ENCODE results near the gene TOR1AIP2.

Gene TOR1AIP2

DNA sequence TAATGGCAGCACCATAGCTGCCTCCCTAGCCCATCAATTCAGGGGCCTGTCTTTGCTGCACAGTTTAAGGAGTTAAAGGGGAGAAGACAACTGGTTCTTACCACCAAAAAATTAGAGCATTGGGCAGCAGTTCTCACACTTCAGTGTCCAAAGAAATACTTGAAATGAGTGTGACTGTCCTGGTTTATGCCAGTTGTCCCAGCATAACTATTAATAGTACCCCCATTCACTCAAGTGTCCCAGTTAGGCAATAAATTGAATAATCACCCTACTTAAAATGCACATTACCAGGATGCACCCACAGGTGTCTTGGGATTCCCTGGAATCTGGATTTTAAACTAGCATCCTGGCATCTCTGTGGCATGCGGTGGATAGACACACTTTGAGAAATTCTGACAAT is 83.5 kb downstream of the TOR1AIP2 start:
- Histone ChIP-seq H3K27me3 (no peaks in the 10 kb centered on the region), H3K4me1 (peaks cover 61% of the 10 kb centered on the region), H3K36me3 (peaks cover 23% of the 10 kb centered on the region), H3K4me3 (ENCODE audit: low read depth, low read length) (no peak overlapping the region), H3K9me3 (no peaks in the 10 kb centered on the region)
- no peak for TF ChIP-seq CTCF (IDR thresholded peaks at IDR 0.05; ENCODE audit: low read depth, low read length)
- DNase-seq = no peak

GRCh38 chr1:179793281-179793680 is 84.3 kb downstream of the TOR1AIP2 start:
- DNase-seq = no peak
- Histone ChIP-seq H3K4me1 (peaks cover 61% of the 10 kb centered on the region), H3K4me3 (ENCODE audit: low read depth, low read length) (no peak overlapping the region), H3K9me3 (no peaks in the 10 kb centered on the region), H3K27me3 (no peaks in the 10 kb centered on the region), H3K36me3 (peaks cover 29% of the 10 kb centered on the region)
- no peak for TF ChIP-seq CTCF (IDR thresholded peaks at IDR 0.05; ENCODE audit: low read depth, low read length)

All from BE2C (cell line).